HL-60 (cell line): Measurements from ENCODE around the gene ARFGAP1.

ENCODE experiments used
- GABPA ChIP-seq: IDR thresholded peaks from 2 replicates; pipeline ENCODE4 v1.6.1; 2012; ENCODE audit warnings: low read depth
- POLR2AphosphoS5 ChIP-seq: IDR thresholded peaks from 2 replicates; pipeline ENCODE4 v1.6.1; 2012; ENCODE audit warnings: low read depth
- SPI1 ChIP-seq: IDR thresholded peaks from 2 replicates; pipeline ENCODE4 v1.6.1; 2012; ENCODE audit warnings: low read depth, mild to moderate bottlenecking, borderline replicate concordance
- TF ChIP-seq, protein P1 (sequence below): IDR thresholded peaks from 2 replicates; pipeline ENCODE4 v1.6.1; 2012; ENCODE audit warnings: low read depth; ENCODE audit not compliant: insufficient replicate concordance
- TF ChIP-seq, protein P2 (sequence below): IDR thresholded peaks from one replicate; pipeline ENCODE4 v1.5.1; 2011; ENCODE audit warnings: low read length, control low read depth, inconsistent platforms; ENCODE audit not compliant: insufficient read depth

DNA sequence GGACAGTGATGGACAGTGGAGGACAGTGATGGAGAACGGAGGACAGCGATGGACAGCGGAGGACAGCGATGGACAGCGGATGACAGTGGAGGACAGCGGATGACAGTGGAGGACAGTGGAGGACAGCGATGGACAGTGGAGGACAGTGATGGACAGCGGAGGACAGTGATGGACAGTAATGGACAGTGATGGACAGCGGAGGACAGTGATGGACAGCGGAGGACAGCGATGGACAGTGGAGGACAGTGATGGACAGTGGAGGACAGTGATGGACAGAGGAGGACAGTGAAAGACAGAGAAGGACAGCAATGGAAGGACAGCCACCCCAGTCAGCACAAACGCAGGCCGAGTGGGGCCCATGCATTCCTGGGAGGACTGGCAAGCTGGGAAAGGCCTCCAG lies 15.0 kb upstream of the ARFGAP1 start:
- TF ChIP-seq, protein P1, sequence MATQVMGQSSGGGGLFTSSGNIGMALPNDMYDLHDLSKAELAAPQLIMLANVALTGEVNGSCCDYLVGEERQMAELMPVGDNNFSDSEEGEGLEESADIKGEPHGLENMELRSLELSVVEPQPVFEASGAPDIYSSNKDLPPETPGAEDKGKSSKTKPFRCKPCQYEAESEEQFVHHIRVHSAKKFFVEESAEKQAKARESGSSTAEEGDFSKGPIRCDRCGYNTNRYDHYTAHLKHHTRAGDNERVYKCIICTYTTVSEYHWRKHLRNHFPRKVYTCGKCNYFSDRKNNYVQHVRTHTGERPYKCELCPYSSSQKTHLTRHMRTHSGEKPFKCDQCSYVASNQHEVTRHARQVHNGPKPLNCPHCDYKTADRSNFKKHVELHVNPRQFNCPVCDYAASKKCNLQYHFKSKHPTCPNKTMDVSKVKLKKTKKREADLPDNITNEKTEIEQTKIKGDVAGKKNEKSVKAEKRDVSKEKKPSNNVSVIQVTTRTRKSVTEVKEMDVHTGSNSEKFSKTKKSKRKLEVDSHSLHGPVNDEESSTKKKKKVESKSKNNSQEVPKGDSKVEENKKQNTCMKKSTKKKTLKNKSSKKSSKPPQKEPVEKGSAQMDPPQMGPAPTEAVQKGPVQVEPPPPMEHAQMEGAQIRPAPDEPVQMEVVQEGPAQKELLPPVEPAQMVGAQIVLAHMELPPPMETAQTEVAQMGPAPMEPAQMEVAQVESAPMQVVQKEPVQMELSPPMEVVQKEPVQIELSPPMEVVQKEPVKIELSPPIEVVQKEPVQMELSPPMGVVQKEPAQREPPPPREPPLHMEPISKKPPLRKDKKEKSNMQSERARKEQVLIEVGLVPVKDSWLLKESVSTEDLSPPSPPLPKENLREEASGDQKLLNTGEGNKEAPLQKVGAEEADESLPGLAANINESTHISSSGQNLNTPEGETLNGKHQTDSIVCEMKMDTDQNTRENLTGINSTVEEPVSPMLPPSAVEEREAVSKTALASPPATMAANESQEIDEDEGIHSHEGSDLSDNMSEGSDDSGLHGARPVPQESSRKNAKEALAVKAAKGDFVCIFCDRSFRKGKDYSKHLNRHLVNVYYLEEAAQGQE, result no peak
- TF ChIP-seq POLR2AphosphoS5 (no peak), SPI1 (no peak), GABPA (no peak)
- TF ChIP-seq, protein P2, sequence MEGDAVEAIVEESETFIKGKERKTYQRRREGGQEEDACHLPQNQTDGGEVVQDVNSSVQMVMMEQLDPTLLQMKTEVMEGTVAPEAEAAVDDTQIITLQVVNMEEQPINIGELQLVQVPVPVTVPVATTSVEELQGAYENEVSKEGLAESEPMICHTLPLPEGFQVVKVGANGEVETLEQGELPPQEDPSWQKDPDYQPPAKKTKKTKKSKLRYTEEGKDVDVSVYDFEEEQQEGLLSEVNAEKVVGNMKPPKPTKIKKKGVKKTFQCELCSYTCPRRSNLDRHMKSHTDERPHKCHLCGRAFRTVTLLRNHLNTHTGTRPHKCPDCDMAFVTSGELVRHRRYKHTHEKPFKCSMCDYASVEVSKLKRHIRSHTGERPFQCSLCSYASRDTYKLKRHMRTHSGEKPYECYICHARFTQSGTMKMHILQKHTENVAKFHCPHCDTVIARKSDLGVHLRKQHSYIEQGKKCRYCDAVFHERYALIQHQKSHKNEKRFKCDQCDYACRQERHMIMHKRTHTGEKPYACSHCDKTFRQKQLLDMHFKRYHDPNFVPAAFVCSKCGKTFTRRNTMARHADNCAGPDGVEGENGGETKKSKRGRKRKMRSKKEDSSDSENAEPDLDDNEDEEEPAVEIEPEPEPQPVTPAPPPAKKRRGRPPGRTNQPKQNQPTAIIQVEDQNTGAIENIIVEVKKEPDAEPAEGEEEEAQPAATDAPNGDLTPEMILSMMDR, result no peak
